SU-DHL-6 (cell line): ENCODE measurements around the gene SLX4.

Experiments used
- H2AFZ ChIP-seq: fragments of 200-600 bp; sonication (generic); 2 replicates; pipeline ENCODE4 v1.6.1; 2014; ENCODE audit warnings: low read depth, mild to moderate bottlenecking, moderate library complexity, mixed read lengths, antibody characterized with exemption, low read length; ENCODE audit not compliant: severe bottlenecking
- H3F3A ChIP-seq: fragments of 200-600 bp; shearing (Covaris generic); 2 replicates; pipeline ENCODE4 v1.6.0; 2016; ENCODE audit warnings: antibody characterized with exemption, mild to moderate bottlenecking; ENCODE audit not compliant: insufficient read depth
- H3K27ac ChIP-seq: fragments of 200-600 bp; sonication (generic); 2 replicates; pipeline ENCODE4 v1.5.1; 2016; ENCODE audit warnings: low read depth, mild to moderate bottlenecking, low read length, moderate library complexity, mixed read lengths
- H3K27me3 ChIP-seq: fragments of 200-600 bp; sonication (generic), shearing (Covaris generic); 2 replicates; pipeline ENCODE4 v1.6.0; 2014; ENCODE audit warnings: mild to moderate bottlenecking, low read length
- H3K36me3 ChIP-seq: fragments of 200-600 bp; sonication (generic); 2 replicates; pipeline ENCODE4 v1.6.1; 2014; ENCODE audit warnings: mild to moderate bottlenecking, low read length, mixed read lengths
- H3K4me2 ChIP-seq: fragments of 300-600, 200-600 bp; shearing (Covaris generic), sonication (generic); 2 replicates; pipeline ENCODE4 v1.6.0; 2014; ENCODE audit warnings: low read length, low read depth, mild to moderate bottlenecking; ENCODE audit not compliant: poor library complexity, severe bottlenecking
- H3K4me3 ChIP-seq: fragments of 200-600 bp; sonication (generic); 2 replicates; pipeline ENCODE4 v1.5.1; 2014; ENCODE audit warnings: antibody characterized with exemption, low read length, mild to moderate bottlenecking, mixed read lengths; ENCODE audit not compliant: insufficient read depth, poor library complexity, severe bottlenecking
- H3K79me2 ChIP-seq: fragments of 200-600 bp; sonication (generic); 2 replicates; pipeline ENCODE4 v1.6.1; 2014; ENCODE audit warnings: mild to moderate bottlenecking, low read length, moderate library complexity; ENCODE audit not compliant: insufficient read depth
- H3K9ac ChIP-seq: fragments of 200-600 bp; sonication (generic); 2 replicates; pipeline ENCODE4 v1.7.0; 2014; ENCODE audit warnings: mild to moderate bottlenecking, low read length
- H3K9me2 ChIP-seq: fragments of 200-600 bp; sonication (generic); replicated peaks from 2 replicates; pipeline ENCODE4 v1.6.1; 2014; ENCODE audit warnings: low read length; ENCODE audit not compliant: insufficient read depth
- H3K9me3 ChIP-seq: fragments of 200-600 bp; sonication (generic); 2 replicates; pipeline ENCODE4 v1.6.1; 2014; ENCODE audit warnings: low read length, mixed read lengths; ENCODE audit not compliant: insufficient read depth
- H4K20me1 ChIP-seq: fragments of 200-600 bp; sonication (generic); 2 replicates; pipeline ENCODE4 v1.6.1; 2014; ENCODE audit warnings: low read depth, mild to moderate bottlenecking, antibody characterized with exemption, low read length, moderate library complexity, mixed read lengths
- EZH2phosphoT487 ChIP-seq: fragments of 200-600 bp; sonication (generic), shearing (Covaris generic); conservative IDR thresholded peaks from 2 replicates; pipeline ENCODE4 v1.6.1; 2018; ENCODE audit warnings: mild to moderate bottlenecking, antibody characterized with exemption, low read length, moderate library complexity, mixed read lengths
- TF ChIP-seq, protein P1 (sequence below): fragments of 200-600 bp; sonication (generic); IDR thresholded peaks from one replicate; pipeline ENCODE4 v1.5.1; 2017; ENCODE audit warnings: antibody characterized with exemption, mild to moderate bottlenecking, low read length, moderate library complexity; ENCODE audit not compliant: insufficient read depth, poor library complexity, severe bottlenecking

The SLX4 gene

DNA sequence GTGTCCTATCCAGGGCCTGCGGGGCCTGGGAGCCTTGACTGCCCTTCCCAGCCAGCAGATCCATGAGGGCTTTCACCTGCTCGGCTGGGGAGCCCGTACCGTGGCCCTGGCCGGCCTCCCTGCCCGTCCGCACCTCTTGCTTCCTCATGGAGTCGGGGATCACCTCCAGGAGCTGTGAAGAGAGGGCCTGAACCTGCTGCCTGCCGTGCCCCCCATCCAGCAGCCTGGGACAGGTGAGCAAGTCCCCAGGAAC, 46.6 kb downstream of the SLX4 start:
- Histone ChIP-seq H3K9ac (no peak overlapping the region), H3K36me3 (no peaks in the 10 kb centered on the region; the same call in 1 of the 2 replicates), H3K9me3 (no peaks in the 10 kb centered on the region), H3K9me2 (no peaks in the 10 kb centered on the region), H3K27ac (no peak overlapping the region), H3F3A (peaks cover 2% of the 10 kb centered on the region; the same call in 1 of the 2 replicates), H3K27me3 (no peaks in the 10 kb centered on the region), H3K4me3 (no peak overlapping the region), H2AFZ (no peak overlapping the region), H3K4me2 (no peak overlapping the region), H3K79me2 (peaks cover 28% of the 10 kb centered on the region), H4K20me1 (no peaks in the 10 kb centered on the region)
- TF ChIP-seq, protein P1, sequence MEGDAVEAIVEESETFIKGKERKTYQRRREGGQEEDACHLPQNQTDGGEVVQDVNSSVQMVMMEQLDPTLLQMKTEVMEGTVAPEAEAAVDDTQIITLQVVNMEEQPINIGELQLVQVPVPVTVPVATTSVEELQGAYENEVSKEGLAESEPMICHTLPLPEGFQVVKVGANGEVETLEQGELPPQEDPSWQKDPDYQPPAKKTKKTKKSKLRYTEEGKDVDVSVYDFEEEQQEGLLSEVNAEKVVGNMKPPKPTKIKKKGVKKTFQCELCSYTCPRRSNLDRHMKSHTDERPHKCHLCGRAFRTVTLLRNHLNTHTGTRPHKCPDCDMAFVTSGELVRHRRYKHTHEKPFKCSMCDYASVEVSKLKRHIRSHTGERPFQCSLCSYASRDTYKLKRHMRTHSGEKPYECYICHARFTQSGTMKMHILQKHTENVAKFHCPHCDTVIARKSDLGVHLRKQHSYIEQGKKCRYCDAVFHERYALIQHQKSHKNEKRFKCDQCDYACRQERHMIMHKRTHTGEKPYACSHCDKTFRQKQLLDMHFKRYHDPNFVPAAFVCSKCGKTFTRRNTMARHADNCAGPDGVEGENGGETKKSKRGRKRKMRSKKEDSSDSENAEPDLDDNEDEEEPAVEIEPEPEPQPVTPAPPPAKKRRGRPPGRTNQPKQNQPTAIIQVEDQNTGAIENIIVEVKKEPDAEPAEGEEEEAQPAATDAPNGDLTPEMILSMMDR = no peak
- no peak for TF ChIP-seq EZH2phosphoT487

DNA sequence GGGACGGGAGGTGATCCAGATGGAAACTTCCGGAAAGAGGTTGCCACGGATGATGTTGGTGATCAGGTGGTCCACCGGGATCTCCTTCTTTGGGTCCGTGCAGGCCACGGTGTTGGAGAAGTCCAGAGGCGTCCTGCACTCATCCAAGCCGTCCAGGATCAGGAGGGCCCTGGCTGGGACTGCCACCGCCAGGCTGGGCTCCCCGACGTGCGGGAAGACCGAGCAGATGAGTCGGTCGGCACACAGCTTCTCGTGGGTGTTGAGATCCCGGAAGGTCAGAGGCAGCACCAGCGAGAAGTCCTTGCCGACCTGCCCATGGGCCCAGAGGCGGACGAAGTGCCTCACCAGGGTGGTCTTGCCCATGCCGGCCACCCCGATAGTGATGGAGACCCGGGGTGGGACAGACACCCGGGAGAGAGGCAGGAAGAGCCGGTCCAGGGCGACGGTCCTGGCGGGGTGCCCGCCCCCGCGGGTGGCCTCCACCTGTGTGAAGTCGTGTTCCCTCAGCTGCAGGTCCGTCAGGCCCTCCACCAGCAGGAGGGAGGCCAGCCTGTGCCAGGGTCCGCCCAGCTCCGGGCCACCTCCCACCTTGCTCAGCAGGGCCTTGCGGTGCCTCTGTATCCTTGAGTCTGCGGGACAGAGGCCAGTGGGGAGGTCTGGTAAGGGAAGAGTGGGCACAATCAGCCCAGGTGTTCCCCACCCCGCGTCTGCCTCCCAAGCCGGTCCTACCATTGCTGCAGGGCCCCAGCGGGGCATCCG, 47.1 kb downstream of the SLX4 start:
- no peaks in the 10 kb centered on the region; the same call in 1 of the 2 replicates for H3K36me3 ChIP-seq
- H3K4me3 ChIP-seq = no peak overlapping the region
- no peaks in the 10 kb centered on the region for H4K20me1 ChIP-seq
- peaks cover 4% of the 10 kb centered on the region; the same call in 1 of the 2 replicates for H3F3A ChIP-seq
- peaks cover 23% of the 10 kb centered on the region for H3K79me2 ChIP-seq
- H3K9me3 ChIP-seq = no peaks in the 10 kb centered on the region
- no peaks in the 10 kb centered on the region for H3K27me3 ChIP-seq
- H2AFZ ChIP-seq = no peak overlapping the region
- no peaks in the 10 kb centered on the region for H3K9me2 ChIP-seq
- no peak for TF ChIP-seq EZH2phosphoT487
- H3K27ac ChIP-seq = no peak overlapping the region
- H3K4me2 ChIP-seq = no peak overlapping the region
- no peak overlapping the region for H3K9ac ChIP-seq

DNA sequence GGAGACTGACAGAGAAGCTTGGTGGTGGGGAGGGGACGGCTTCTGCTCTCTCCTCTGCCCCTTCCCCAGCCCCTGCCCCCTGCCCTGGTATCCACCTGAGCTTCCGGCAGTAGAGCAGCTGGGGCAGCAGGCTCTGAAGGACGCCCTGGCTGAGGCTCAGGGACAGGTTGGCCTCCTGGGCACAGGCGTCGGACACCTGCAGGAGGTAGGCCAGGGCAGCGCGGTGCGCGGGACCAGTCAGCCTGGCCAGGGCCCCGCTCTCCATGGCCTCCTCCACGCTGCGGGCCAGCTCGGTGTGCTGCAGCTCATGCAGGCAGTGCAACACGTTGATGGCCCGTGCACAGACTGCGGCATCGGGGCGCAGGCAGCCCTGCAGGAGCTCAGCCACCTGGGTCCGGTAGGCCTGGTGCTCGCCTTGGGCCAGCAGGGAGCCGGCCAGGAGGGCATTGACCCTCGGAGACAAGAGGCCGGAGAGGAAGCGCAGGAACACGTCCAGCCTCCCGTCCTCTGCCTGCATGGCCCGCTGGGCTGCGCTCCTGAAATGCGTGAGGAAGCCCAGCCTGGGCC, 48.4 kb downstream of the SLX4 start:
- Histone ChIP-seq H4K20me1 (no peaks in the 10 kb centered on the region), H3K4me3 (no peak overlapping the region), H3K27me3 (no peaks in the 10 kb centered on the region), H3K79me2 (peaks cover 13% of the 10 kb centered on the region), H3K9me3 (no peaks in the 10 kb centered on the region), H3K27ac (no peak overlapping the region), H3F3A (peaks cover 15% of the 10 kb centered on the region; the same call in 1 of the 2 replicates), H3K9me2 (no peaks in the 10 kb centered on the region), H3K9ac (no peak overlapping the region), H3K4me2 (no peak overlapping the region), H3K36me3 (peaks cover 4% of the 10 kb centered on the region; the same call in 1 of the 2 replicates), H2AFZ (no peak overlapping the region)
- no peak for TF ChIP-seq EZH2phosphoT487

DNA sequence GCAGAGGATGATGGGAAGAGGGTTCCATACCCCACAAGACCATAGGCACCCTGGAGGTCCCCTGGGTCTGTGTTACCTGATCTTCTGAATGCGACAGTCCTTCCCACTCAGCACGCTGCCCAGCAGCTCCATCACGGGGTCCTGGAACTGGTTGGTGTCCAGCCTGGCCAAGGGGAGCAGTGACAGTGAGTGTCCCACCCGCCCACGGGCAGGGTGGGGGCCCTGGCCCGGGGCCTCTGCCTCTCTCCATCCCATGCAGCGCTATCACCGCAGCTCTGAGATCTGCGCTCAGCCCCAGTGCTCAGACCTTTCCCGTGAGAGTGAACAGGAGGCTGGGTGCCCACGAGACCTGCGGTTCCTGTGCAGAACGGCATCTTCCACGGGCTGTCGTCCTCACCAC, 49.8 kb downstream of the SLX4 start:
- Histone ChIP-seq H2AFZ (no peak overlapping the region), H3F3A (peaks cover 15% of the 10 kb centered on the region; the same call in 1 of the 2 replicates), H3K36me3 (peaks cover 12% of the 10 kb centered on the region; the same call in 1 of the 2 replicates), H3K9me3 (no peaks in the 10 kb centered on the region), H4K20me1 (no peaks in the 10 kb centered on the region), H3K4me2 (no peak overlapping the region), H3K27me3 (no peaks in the 10 kb centered on the region), H3K9me2 (no peaks in the 10 kb centered on the region), H3K9ac (no peak overlapping the region), H3K4me3 (no peak overlapping the region), H3K79me2 (peaks cover 5% of the 10 kb centered on the region), H3K27ac (no peak overlapping the region)
- TF ChIP-seq EZH2phosphoT487 = no peak
- TF ChIP-seq, protein P1 = no peak
